Measurements from ENCODE around the gene SPATA6L.

DNA sequence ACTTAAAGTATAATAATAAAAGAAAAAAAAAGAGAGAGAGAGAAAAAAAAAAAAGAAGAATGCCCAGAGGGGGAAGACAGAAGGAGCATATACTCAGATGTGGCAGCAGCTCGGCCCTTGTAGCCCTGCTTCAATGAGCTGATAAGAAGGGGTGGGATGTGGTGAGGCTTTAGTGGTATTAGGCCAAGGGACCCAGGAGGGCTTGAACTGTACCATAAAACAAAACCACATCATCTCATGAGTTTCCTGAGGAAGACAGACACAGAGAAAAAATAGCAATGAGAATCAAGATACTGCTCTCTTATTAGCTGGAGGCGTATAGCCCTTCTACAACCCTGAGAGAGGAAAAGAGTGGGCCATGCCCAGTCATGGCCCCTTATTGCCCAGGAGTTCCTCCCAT is 103.2 kb downstream of the SPATA6L start:
- TF ChIP-seq POLR2A (IDR thresholded peaks at IDR 0.05) (no peak), CTCF (IDR thresholded peaks at IDR 0.05) (no peak)

Data from esophagus squamous epithelium (tissue), 4 donors.